CD1c-positive myeloid dendritic cell (primary cell): ENCODE data around the gene MDN1.
"Not testable (repeated sequence)": the region's sequence is repeated elsewhere in the genome, so short reads cannot be mapped to it uniquely, and the experiment has no call there.

ENCODE experiments used
- DNase-seq: peaks from one replicate; pipeline ENCODE4 v3.0.0-alpha.2; 2016; ENCODE audit errors: extremely low spot score

Gene MDN1, protein sequence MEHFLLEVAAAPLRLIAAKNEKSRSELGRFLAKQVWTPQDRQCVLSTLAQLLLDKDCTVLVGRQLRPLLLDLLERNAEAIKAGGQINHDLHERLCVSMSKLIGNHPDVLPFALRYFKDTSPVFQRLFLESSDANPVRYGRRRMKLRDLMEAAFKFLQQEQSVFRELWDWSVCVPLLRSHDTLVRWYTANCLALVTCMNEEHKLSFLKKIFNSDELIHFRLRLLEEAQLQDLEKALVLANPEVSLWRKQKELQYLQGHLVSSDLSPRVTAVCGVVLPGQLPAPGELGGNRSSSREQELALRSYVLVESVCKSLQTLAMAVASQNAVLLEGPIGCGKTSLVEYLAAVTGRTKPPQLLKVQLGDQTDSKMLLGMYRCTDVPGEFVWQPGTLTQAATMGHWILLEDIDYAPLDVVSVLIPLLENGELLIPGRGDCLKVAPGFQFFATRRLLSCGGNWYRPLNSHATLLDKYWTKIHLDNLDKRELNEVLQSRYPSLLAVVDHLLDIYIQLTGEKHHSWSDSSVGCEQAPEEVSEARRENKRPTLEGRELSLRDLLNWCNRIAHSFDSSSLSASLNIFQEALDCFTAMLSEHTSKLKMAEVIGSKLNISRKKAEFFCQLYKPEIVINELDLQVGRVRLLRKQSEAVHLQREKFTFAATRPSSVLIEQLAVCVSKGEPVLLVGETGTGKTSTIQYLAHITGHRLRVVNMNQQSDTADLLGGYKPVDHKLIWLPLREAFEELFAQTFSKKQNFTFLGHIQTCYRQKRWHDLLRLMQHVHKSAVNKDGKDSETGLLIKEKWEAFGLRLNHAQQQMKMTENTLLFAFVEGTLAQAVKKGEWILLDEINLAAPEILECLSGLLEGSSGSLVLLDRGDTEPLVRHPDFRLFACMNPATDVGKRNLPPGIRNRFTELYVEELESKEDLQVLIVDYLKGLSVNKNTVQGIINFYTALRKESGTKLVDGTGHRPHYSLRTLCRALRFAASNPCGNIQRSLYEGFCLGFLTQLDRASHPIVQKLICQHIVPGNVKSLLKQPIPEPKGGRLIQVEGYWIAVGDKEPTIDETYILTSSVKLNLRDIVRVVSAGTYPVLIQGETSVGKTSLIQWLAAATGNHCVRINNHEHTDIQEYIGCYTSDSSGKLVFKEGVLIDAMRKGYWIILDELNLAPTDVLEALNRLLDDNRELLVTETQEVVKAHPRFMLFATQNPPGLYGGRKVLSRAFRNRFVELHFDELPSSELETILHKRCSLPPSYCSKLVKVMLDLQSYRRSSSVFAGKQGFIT (N-terminal part only)

DNA sequence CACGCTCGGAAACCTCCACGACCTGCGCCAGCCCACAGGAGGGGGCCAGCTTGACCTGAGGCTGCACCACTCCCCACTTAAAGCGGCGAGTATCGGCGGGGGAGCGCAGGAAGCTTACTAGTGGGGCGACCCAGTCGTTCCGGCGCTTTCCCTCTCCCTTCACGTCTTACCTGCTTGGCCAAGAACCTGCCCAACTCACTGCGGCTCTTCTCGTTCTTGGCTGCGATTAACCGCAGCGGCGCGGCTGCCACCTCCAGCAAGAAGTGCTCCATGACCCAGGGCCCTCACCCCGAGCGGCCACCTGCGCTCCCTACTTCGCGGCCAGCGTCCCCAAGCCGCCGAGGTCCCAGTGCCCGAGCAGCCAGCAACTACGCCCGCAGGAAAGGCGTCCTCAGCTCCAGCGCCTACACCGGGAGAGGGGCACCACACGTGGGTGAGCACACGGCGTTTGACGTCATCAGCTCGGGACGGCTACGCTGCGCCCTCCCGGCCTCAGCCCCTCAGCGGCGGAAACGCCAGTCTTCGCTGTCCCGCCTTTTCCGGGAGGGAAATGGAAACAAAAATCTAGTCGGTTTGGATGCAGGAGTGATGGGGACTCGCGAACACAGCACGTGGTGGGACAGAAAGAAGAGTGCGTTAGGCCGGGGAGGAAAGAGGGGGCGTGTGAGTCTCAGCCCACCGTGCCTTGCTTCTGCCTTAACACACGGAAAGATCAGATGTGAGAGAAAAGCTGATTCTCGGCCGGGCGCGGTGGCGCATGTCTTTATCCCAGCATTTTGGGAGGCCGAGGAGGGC lies at the start of gene MDN1:
Gene MDN1 (minus strand): TSS at position 459 of the 795 bp plus-strand sequence. CDS start 187 bp downstream, at position 272.
- peak; percentile 97 for DNase-seq

DNA sequence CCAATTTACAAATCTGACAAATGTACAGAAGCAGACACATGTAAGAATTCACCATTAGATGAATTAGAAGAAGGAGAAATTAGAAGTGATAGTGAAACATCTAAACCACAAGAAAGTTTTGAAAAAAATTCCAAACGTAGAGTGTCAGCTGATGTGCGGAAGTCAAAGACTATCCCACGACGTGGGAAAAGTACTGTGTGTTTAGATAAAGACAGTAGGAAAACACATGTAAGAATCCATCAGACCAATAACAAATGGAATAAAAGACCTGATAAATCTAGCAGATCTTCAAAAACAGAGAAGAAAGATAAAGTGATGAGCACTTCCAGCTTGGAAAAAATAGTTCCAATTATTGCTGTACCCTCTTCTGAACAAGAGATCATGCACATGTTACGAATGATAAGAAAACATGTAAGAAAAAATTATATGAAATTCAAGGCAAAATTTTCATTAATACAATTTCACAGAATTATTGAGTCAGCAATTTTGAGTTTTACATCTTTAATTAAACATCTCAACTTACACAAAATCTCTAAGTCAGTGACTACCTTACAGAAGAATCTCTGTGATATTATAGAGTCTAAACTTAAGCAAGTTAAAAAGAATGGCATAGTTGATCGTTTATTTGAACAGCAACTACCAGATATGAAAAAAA lies 46.6 kb upstream of the MDN1 start:
- DNase-seq = no peak

DNA sequence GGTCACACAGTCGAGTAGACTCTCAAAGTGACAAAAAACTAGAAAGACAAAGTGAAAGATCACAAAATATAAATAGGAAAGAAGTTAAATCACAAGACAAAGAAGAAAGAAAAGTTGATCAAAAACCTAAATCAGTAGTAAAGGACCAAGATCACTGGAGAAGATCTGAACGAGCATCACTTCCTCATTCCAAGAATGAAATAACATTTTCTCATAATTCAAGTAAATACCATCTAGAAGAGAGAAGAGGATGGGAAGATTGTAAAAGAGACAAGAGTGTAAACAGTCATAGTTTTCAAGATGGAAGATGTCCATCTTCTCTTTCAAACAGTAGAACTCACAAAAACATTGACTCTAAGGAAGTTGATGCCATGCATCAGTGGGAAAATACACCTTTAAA lies 43.1 kb upstream of the MDN1 start:
- DNase-seq = no peak

DNA sequence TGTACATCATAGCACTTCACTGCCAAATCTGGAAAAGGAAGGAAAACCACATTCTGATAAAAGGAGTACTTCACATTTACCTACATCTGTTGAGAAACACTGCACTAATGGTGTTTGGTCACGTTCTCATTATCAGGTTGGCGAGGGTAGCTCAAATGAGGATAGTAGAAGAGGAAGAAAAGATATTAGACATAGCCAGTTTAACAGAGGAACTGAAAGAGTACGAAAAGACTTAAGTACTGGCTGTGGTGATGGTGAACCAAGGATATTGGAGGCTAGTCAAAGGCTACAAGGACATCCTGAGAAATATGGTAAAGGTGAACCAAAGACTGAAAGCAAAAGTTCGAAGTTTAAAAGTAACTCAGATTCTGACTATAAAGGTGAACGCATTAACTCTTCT lies 42.7 kb upstream of the MDN1 start:
- DNase-seq = no peak

DNA sequence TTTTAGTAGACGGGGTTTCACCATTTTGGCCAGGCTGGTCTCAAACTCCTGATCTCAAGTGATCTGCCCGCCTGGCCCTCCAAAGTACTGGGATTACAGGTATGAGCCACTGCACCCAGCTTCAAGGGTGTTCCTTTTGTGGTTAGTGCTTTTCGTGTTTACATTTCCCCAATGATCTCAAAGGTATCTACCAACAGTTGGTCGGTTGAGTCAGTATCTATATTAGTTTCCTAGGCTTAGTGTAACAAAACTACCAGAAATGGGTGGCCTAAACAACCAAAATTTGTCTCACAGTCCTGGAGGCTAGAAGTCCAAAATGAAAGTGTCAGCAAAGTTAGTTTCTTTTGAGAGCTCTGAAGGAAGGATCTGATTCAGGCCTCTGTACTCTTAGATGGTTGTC lies 40.1 kb upstream of the MDN1 start:
- no peak for DNase-seq

DNA sequence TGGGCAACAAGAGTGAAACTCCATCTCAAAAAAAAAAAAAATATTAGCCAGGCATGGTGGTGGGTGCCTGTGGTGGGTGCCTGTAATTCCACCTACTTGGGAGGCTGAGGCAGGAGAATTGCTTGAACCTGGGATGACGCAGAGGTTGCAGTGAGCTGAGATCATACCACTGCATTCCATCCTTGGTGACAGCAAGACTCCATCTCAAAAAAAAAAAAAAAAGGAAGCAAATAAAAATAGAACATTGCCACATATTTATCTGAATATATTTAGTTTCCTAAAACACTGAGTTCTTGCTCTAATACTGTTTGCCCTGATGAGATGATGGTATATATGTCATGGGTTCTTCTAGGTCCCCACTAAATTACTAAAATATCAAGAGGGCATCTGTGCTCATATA lies 38.4 kb upstream of the MDN1 start:
- no peak for DNase-seq

DNA sequence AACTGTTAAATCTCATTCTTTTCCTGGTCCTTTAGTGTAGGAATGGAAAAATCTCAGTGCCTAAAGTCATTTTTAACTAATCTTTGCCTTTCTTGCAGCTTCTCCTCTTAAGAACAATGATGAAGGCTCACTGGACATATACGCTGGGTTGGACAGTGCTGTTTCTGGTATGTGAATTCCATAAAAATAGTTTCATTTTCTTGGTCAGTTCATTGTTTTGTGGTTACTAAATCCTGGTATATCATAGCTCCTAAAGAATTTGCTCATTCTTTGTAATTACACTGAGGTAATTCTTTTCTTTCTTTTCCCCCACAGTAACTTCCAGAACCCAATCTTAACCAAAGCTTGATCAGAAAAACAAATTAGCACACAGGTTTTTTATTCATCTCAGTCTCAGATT lies 33.5 kb upstream of the MDN1 start:
- DNase-seq = no peak

DNA sequence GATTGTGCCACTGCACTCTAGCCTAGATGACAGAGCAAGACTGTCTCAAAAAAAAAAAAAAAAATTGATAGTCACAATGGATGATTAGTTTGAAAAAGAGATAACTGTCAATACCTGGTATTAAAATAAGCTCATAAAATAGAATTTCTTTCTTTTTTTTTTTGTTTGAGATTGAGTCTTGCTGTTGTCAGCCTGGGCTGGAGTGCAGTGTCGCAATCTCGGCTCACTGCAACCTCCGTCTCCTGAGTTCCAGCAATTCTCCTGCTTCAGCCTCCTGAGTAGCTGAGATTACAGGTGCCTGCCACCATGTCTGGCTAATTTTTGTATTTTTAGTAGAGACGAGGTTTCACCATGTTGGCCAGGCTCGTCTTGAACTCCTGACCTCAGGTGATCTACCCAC lies 27.9 kb upstream of the MDN1 start:
- DNase-seq = not testable (repeated sequence)

DNA sequence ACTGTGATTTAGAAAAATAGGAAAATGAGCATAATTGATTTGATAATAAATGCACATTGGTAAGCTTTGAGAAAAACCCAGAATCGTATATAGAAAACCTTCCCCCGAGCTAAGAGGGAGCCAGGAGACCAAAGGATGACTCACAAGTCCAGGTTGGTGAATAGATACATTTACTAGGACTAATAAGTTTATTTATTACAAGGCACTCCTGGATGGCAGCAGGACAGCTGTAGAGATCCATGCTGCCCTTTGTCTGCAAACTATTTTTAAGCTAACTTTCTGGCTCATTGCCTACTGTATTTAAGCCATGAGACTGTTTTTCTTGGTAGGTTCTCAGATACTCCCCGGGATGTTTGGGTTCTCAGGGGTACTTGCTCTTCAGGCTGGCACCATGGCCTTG lies 23.5 kb upstream of the MDN1 start:
- DNase-seq = no peak

DNA sequence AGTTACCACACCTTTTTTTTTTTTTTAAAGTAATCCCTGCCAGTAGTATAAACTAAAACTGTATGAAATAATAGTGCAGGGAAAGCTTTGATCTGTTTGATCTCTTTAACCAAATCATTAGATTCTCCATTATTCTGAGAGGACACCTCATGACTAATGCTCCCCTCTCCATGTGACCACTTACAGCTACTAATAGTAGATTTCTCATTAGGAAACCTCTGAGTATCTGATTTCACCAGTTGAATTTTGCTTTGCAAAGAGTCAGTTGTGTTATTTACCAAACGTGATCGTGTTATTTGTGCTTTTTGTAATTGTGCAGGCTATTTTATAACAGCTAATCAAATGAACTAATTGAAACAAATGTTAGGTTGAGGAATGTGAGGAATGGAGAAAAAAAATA lies 22.6 kb upstream of the MDN1 start:
- no peak for DNase-seq

DNA sequence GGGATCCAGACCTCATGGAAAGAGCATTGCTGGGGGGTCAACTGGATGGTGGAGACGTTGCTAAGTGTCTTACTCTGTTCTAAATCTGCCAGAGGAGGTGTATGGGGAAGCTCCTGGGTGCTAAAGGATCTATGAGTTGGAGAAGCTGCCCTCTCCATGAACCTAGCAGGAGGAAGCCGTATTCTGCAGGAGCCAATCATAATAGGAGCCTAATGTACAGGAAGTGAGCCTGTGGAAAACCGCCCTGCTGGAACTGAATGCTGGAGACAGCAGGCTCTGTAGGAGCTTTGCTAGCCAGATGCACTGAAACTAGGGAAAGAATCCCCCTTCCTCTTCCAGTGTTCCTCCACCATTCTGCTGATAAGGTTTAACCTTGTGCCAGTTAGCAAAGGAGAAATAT lies 20.9 kb upstream of the MDN1 start:
- DNase-seq = peak; percentile 64

DNA sequence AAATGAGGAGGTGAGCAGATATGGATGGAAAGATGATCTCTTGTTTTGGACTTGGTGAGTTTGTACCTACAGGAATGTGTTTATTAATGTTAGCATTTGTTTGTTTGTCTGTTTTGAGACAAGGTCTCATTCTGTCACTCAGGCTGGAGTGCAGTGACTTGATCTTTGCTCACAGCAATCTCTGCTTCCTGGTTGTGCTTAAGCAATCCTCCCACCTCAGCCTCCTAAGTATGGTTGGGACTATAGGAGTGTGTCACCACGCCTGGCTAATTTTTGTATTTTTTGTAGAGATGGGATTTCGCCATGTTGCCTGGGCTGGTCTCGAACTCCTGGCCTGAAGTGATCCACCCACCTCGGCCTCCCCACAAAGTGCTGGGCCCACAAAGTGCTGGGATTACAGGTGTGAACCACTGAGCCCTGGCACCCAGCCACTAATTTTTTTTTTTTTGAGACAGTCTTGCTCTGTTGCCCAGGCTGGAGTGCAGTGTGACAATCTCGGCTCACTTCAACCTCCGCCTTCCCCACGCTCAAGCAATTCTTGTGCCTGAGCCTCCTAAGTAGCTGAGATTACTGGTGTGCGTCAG lies 17.1 kb upstream of the MDN1 start:
- DNase-seq = no peak

DNA sequence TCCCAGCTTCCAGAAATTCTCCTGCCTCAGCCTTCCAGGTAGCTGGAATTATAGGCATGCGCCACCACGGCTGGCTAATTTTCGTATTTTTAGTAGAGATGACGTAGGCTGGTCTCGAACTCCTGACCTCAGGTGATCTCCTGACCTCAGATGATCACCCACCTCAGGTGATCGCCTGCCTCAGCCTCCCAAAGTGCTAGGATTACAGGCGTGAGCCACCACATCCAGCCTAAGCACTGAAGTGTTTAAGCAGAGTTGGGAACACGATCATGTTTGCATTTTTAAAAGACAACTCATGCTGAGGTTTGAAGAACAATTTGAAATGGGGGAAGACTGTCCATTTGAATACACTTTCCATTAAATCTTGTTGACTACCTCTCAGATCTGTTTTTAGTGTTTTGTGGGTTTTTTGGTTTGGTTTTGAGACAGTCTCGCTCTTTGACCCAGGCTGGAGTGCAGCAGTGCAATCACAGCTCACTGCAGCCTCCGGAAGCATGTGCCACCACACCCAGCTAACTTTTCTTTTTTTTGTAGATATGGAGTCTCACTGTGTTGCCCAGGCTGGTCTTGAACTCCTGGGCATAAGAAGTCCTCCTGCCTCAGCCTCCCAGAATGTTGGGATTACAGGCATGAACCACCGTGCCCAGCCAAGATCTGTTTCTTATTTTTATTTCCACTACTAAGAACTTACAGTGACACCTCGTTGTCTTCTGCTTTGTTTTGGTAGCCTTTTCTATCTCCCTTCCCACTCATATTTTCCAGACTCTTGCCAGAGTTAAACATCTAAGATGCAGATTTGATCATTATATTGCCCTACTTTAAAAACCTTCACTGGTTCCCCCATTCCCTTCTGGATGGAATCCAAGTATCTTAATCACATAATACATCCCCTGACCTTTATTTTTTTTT lies 15.5 kb upstream of the MDN1 start:
- DNase-seq = no peak

DNA sequence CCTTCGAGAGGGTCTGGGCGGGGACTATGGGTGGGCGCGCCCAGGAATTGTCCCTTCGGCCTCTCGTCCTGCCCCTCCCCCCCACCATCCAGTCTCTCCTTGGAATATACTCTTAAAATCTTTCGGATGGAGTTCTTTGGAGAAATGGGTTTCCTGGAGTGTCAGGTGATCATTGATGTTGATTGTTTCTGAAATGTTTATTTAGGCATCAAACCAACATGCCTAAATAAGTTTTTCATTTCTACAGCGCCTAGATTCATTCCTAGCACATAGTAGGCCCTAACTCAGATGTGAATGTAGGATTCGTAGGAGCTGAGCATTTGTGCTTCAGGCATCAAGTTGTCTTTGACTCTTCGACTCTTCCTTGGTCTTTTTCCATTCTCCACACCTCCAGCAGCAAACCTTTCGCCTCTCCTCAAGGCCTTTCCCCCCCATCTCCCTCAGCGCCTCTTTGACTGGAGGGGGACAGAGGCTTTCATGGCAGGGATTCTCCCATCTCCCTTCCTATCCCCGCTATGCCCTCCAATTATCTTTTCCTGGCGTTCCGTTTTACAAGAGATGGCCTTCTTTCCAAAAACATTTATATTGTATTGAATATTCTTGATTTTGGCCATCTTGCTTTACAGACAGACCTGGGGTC lies 10.7 kb upstream of the MDN1 start:
- no peak for DNase-seq

DNA sequence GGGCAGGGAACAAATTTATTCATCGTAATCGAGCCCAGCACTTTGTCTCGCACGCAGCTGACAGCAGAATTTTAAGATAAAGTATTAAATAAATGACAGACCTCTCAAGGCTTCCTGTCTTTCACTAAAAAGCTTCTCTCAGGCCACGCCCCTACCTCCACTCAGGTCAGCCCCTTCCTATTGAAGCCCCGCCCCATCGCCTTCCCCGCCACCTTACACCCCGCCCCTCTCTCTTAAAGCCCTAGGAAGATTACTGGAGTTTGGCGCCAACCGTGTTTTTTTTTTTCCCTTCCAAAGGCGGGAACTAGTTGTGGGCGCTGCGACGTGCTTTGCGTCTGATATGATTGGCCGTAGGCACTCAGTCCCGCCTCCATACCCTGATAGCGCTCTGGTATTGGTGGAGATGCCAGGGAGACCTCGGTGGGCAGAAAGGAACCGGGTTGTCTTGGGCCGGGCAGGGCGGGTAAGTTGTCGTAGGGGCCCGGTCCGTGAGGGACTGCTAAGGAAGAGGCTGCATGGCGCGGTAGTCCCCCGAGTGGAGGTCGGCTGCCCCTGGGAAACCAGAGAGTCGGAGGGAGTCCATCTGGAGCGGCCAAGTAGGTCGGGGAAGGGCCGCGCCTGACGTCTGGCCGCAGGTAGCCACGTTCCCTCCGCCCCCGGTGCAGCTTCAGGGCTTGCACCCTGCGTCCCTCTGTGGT lies 10.0 kb upstream of the MDN1 start, which contains the start of gene CASP8AP2:
Gene CASP8AP2 (plus strand): TSS at position 409 of the 698 bp plus-strand sequence.
- DNase-seq = peak; percentile 99

DNA sequence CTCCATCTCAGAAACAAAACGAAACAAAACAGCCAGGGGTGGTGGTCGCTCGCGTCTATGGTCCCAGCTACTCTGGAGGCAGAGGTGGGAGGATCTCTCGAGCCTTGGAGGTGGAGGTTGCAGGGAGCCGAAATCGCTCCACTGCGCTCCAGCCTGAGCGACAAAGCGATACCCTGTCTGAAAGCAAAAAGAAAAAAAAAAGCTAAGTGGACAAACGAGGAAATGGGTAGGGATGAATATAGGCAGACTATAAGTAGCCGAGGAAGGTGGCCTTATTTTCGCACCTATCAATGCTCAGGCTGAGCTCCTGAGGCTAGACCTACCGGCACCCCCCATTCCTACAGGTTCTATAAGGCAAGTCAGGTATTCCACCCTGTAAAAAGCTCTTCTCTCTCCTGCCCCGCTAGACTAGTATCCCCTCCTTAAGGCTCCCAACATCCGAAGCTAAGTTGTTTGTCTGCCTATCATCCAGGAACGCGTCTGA lies 9.4 kb upstream of the MDN1 start:
- DNase-seq = no peak

DNA sequence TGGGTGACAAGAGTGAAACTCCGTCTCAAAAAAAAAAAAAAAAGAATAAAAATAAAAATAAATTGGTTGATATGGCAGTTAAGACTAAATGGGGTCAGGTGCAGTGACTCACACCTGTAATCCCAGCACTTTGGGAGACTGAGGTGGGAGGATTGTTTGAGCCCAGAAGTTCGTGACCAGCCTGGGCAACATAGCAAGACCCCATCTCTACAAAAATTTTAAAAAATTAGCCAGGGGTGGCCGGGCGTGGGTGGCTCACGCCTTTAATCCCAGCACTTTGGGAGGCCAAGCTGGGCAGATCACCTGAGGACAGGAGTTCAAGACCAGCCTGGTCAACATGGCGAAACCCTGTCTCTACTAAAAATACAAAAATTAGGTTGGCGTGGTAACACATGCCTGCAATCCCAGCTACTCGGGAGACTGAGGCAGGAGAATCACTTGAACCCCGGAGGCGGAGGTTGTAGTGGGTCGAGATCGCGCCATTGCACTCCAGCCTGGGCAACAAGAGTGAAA lies 8.9 kb upstream of the MDN1 start:
- not testable (repeated sequence) for DNase-seq
